GM21360 (cell line): ENCODE results near the gene SEPHS1.
"Not testable (repeated sequence)": the region's sequence is repeated elsewhere in the genome, so short reads cannot be mapped to it uniquely, and the experiment has no call there.

Experiments
- ATAC-seq: cut with Tn5 transposase; IDR thresholded peaks from one replicate; pipeline ENCODE4 v1.9.1; 2021; ENCODE audit warnings: mild to moderate bottlenecking, moderate library complexity; ENCODE audit not compliant: unreplicated experiment

The SEPHS1 gene

GRCh38 chr10:13365243-13365642 is 17.1 kb upstream of the SEPHS1 start:
- no peak for ATAC-seq

GRCh38 chr10:13360587-13360986 is 12.5 kb upstream of the SEPHS1 start:
- no peak for ATAC-seq

GRCh38 chr10:13356392-13356791 is 8.3 kb upstream of the SEPHS1 start:
- ATAC-seq = no peak

GRCh38 chr10:13354783-13355182 is 6.7 kb upstream of the SEPHS1 start:
- ATAC-seq = no peak

- ATAC-seq = no peak
Measured at GRCh38 chr10:13352519-13352918, 4.4 kb upstream of the SEPHS1 start.

- no peak for ATAC-seq
Measured at GRCh38 chr10:13351340-13351915, 3.3 kb upstream of the SEPHS1 start.

GRCh38 chr10:13349463-13350274 is 1.6 kb upstream of the SEPHS1 start:
- no peak for ATAC-seq

- ATAC-seq = peak; percentile 55
Measured at GRCh38 chr10:13347500-13348156, 465 bp downstream of the SEPHS1 start.

GRCh38 chr10:13347043-13347499 is 1.0 kb downstream of the SEPHS1 start:
- ATAC-seq = peak; percentile 28

- no peak for ATAC-seq
Measured at GRCh38 chr10:13346283-13347042, 1.6 kb downstream of the SEPHS1 start.

- ATAC-seq = peak; percentile 69
Measured at GRCh38 chr10:13340626-13341376, 7.3 kb downstream of the SEPHS1 start.

- ATAC-seq = no peak
Measured at GRCh38 chr10:13340068-13340467, 8.0 kb downstream of the SEPHS1 start.

- no peak for ATAC-seq
Measured at GRCh38 chr10:13338390-13339110, 9.5 kb downstream of the SEPHS1 start.

- ATAC-seq = no peak
Measured at GRCh38 chr10:13337827-13338196, 10.3 kb downstream of the SEPHS1 start.

- ATAC-seq = no peak
Measured at GRCh38 chr10:13337128-13337826, 10.8 kb downstream of the SEPHS1 start.

- no peak for ATAC-seq
Measured at GRCh38 chr10:13335881-13336280, 12.2 kb downstream of the SEPHS1 start.

- ATAC-seq = no peak
Measured at GRCh38 chr10:13334556-13334955, 13.5 kb downstream of the SEPHS1 start.

GRCh38 chr10:13331646-13332045 is 16.4 kb downstream of the SEPHS1 start:
- no peak for ATAC-seq

GRCh38 chr10:13330980-13331379 is 17.1 kb downstream of the SEPHS1 start:
- ATAC-seq = not testable (repeated sequence)
